ENCODE measurements around the gene KLF11.

The KLF11 gene

DNA sequence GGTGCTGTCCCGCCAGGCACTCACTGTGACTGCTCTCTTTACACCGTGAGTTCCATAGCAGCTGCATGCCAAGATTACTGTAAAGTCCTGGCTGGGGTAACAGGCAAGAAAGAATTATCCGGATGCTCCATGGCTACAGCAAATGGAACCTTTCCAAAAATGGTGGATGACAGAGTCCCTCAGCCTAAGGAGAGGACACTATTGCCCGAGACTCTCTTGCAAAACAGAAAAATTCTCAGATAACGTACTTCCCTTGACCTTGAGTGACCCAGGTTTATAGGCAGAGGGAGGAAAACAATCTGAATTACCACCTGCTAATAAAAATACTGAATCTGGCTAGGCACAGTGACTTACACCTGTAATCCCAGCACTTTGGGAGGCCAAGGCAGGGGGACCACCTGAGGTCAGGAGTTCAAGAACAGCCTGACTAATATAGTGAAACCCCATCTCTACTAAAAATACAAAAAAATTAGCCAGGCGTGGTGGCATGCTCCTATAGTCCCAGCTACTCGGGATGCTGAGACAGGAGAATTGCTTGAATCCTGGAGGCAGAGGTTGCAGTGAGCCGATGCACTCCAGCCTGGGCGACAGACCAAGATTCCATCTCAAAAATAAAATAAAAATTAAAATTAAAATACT is 32.3 kb downstream of the KLF11 start:
- no peak for DNase-seq (ENCODE audit: low read depth in 2 of 2)
- no peak for TF ChIP-seq CTCF (IDR thresholded peaks at IDR 0.05; ENCODE audit: low read depth, low read length)

DNA sequence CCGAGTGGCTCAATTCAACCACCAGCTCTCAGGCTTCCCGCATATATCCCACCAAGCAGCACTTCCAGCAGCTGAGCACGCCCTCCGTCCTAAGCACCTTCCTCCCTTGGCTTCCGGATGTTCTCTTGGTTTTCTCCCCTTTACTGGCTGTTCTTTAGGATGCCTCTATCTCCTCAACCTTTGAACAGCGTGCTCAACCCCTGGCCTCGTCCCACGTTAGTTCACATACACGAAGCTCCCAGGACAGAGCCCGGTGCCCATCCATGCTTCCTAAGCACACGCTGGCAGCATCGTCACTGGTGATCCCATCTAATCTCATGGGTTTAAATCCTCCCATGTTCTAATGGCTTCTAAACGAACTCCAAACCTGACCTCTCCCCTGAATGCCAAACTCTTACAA is 33.2 kb downstream of the KLF11 start:
- no peak for DNase-seq (ENCODE audit: low read depth in 2 of 2)

More for the DNA sequence above, 32.3 kb downstream of the KLF11 start:
- H3K4me3 ChIP-seq (replicated peaks in 1 of 2; ENCODE audit: low read depth in 2 of 2, low read length in 2 of 2): no peak overlapping the region

GRCh38 chr2:10076988-10077527 is 33.7 kb downstream of the KLF11 start:
- no peak for DNase-seq (ENCODE audit: low read depth in 2 of 2)
- no peak overlapping the region for H3K4me3 ChIP-seq (replicated peaks in 1 of 2; ENCODE audit: low read depth in 2 of 2, low read length in 2 of 2)
- TF ChIP-seq CTCF (IDR thresholded peaks at IDR 0.05; ENCODE audit: low read depth, low read length): no peak

More for the DNA sequence above, 33.2 kb downstream of the KLF11 start:
- TF ChIP-seq CTCF (IDR thresholded peaks at IDR 0.05; ENCODE audit: low read depth, low read length): no peak
- no peak overlapping the region for H3K4me3 ChIP-seq (replicated peaks in 1 of 2; ENCODE audit: low read depth in 2 of 2, low read length in 2 of 2)

- no peak for TF ChIP-seq CTCF (IDR thresholded peaks at IDR 0.05; ENCODE audit: low read depth, low read length)
- no peak for DNase-seq (ENCODE audit: low read depth in 2 of 2)
- H3K4me3 ChIP-seq (replicated peaks in 1 of 2; ENCODE audit: low read depth in 2 of 2, low read length in 2 of 2): no peak overlapping the region
Observed at GRCh38 chr2:10078001-10078400, 34.7 kb downstream of the KLF11 start.

GRCh38 chr2:10078704-10079265 is 35.4 kb downstream of the KLF11 start:
- H3K4me3 ChIP-seq (replicated peaks in 1 of 2; ENCODE audit: low read depth in 2 of 2, low read length in 2 of 2): peak overlapping the region; percentile 23 to 39
- TF ChIP-seq CTCF (IDR thresholded peaks at IDR 0.05; ENCODE audit: low read depth, low read length): no peak
- peak in 1 of 2 donors; percentile 14 for DNase-seq (ENCODE audit: low read depth in 2 of 2)

- no peak for TF ChIP-seq CTCF (IDR thresholded peaks at IDR 0.05; ENCODE audit: low read depth, low read length)
- peak overlapping the region; percentile 32 to 39 for H3K4me3 ChIP-seq (replicated peaks in 1 of 2; ENCODE audit: low read depth in 2 of 2, low read length in 2 of 2)
- DNase-seq (ENCODE audit: low read depth in 2 of 2): peak; percentile 72 to 74
Observed at GRCh38 chr2:10079266-10079869, 36.0 kb downstream of the KLF11 start.

Data from cardiac fibroblast (primary cell).